HG02973 (cell line): ENCODE results near the gene UBE2N.

Experiments used
- ATAC-seq: cut with Tn5 transposase; IDR thresholded peaks from one replicate; pipeline ENCODE4 v1.9.1; 2021; ENCODE audit warnings: moderate library complexity; ENCODE audit not compliant: unreplicated experiment

UBE2N gene

GRCh38 chr12:93361151-93361919, 80.4 kb downstream of the UBE2N start:
- ATAC-seq, result no peak

- no peak for ATAC-seq
Measured at GRCh38 chr12:93360688-93361087, 81.1 kb downstream of the UBE2N start.

- ATAC-seq, result no peak
Measured at GRCh38 chr12:93358821-93359220, 82.9 kb downstream of the UBE2N start.

GRCh38 chr12:93358058-93358457, 83.7 kb downstream of the UBE2N start:
- ATAC-seq, result peak; percentile 92

- no peak for ATAC-seq
Measured at GRCh38 chr12:93356214-93356613, 85.5 kb downstream of the UBE2N start.
